NCI-H460 (cell line): ENCODE results near the gene PITPNM1. TPM values are rescaled to one million over a fixed set of nuclear protein-coding genes. Genes with fewer than 3 reads are reported as not detected.
"Not testable (repeated sequence)": the region's sequence is repeated elsewhere in the genome, so short reads cannot be mapped to it uniquely, and the experiment has no call there.

Source experiments
- DNase-seq: peaks from one replicate; pipeline ENCODE4 v3.0.0-alpha.2; 2016; ENCODE audit warnings: low read depth; ENCODE audit errors: extremely low read depth
- total RNA-seq: library from RNA; depleted of rRNA; stranded (reverse); fragments of >200 nt; shearing (Covaris generic); gene quantifications from 2 replicates; pipeline ENCODE4 v1.2.3, GENCODE V29; 2014

The PITPNM1 gene
- total RNA-seq, 1 experiment from 2014 or later = 24.5 TPM

DNA sequence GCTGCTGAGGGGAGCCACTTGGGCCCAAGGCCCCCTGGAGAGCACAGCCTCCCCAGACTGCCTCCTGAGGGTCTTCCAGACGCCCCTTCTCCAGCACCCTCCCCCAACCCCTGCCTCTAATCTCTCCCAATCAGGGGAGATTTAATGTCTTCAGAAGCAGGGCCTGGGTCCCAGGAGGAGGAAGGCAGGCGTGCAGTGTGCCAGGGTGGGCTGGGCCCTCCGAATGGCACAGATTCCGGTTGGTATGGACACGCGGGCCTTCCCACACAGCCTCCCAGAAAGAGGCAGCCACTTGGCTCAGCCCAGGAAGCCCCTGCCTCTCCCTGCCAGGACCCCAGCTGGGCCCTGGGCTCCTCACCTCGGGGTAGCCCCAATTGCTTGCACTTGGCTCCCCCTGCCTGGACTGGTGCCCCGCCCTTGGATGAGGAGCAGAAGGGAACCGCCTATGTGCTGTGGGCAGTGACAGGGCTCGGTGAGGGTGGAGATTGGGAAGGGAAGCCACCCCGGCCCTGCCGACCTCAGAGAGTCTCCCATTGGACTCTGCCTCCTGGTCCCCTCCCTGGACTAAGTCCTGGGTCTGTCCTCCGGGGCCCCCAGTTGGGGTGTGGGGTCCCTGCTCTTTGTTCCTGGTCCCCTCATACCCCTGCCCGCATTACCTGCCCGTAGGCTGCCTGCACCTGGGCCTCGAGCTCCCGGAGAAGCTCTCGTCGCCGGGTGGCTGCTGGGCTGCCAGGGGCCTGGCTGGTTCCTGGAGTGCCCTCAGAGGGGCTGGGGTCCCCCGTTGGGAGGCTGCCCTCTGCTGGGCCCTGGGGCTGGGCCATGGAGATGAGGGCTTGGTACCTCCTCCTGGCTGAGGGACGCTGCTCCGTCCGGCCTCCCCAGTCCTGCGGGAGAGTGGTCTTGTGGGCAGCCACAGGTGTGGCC lies 18.7 kb upstream of the PITPNM1 start:
- DNase-seq = no peak

GRCh38 chr11:67522844-67523555 lies 17.8 kb upstream of the PITPNM1 start, which contains the start of gene CABP2:
TSS of gene CABP2 (minus strand) at chr11:67523446. CDS start at chr11:67523326, 120 bp downstream.
- DNase-seq = no peak

GRCh38 chr11:67522338-67522737 lies 17.2 kb upstream of the PITPNM1 start:
- no peak for DNase-seq

- no peak for DNase-seq
These were observed 16.8 kb upstream of the PITPNM1 start for GRCh38 chr11:67521924-67522323.

- DNase-seq = no peak
These were observed 16.0 kb upstream of the PITPNM1 start for GRCh38 chr11:67520856-67521824.

GRCh38 chr11:67519726-67520125 lies 14.6 kb upstream of the PITPNM1 start:
- no peak for DNase-seq

GRCh38 chr11:67517784-67518552 lies 12.8 kb upstream of the PITPNM1 start:
- DNase-seq = no peak

DNA sequence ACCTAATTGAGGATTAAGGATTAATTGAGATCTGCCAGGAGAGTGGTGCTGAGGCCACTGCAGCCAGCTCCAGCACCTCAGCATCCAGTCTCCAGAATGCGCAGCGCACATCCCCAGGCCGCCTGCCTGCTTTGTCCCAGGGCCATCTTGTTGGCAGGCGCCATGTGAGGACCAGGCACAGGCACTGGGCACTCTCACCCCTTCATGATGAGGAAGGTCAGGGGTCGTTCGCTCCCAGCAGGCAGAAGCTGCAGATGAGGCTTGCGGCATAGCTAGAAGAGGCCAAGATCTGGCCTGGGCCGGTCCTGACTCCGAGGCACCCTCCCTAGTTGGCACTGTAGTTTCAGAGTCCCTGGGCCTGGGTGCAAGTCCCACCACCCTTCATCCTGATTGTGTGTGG lies 11.6 kb upstream of the PITPNM1 start:
- DNase-seq = no peak

DNA sequence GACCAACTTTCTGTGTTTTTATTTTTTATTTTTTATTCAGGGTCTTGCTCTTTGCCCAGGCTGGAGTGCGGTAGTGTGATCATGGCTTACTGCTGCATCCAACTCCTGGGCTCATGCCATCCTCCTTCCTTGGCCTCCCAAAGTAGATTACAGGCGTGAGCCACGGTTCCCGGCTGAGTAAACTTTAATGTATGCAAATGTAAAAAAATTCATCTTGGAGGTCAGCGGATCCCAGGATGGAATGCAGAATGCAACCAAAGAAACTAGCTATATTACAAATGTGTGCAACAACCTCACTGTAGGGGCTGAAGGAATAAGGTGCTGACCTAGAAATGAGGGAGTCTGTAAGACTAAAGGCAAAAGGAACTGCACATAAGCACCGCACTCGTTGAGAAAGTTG lies 9.0 kb upstream of the PITPNM1 start:
- no peak for DNase-seq

DNA sequence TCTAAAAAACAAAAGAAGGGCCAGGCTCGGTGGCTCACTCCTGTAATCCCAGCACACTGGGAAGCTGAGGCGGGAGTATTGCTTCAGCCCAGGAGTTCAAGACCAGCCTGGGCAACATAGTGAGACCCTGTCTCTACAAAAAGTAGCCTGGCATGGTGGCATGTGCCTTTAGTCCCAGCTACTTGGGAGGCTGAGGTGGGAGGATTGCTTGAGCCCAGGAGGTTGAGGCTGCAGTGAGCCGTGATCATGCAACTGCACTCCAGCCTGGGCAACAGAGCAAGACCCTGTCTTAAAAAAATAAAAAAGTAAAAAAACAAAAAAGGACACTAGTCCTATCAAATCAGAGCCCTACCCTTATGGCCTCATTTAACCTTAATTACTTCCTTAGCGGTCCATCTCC lies 6.4 kb upstream of the PITPNM1 start:
- not testable (repeated sequence) for DNase-seq

DNA sequence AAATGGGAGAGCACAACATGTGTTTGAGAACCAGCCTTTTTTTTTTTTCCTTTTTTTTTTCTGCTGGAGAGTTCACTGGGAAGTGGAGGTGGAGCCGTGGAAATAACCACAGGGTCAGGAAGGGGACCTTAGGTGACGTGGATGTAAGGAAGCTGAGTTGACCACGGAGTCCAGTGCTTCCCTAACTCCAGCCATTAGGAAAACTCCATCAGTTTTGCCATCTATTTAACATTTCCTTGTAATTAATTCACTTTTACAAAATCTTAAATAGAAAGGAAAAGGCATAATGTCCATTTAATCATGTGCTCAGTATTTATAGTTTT lies 4.8 kb upstream of the PITPNM1 start:
- DNase-seq = no peak

GRCh38 chr11:67508486-67509121 lies 3.4 kb upstream of the PITPNM1 start:
- DNase-seq = peak; percentile 93

DNA sequence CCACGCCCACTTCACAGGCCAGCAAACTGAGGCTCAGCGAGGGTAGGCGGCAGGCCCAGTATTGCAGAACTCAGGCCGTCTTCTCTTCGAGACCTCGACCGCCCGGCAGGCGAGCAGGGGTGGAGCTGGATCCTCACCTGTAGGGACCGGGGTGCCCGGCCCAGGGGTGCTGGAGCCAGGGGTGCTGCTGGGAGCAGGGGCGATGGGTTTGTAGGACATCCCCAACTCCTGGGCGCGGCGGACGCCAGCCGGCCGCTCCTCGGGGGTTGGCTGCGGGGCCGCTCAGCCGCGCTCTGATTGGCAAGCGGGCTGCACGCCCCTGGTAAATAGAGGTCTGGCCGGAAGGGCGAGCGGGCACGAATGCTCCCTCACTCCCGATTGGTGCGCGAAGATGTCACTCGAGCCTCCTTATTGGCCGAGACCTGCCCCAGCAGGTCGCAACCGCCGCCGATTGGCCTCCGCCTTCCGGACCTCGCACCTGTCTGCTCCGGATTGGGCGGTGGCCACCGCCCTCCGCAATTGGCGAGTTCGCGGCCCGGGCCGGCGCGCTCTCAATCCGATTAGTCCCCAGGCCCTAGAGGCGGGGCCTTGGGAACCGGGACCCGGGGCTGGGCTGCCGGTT lies 2.8 kb upstream of the PITPNM1 start, which contains the start of gene CDK2AP2:
CDK2AP2 (minus strand) TSS at position 299 of the 622 bp plus-strand sequence; CDS start at position 219, 80 bp downstream.
- peak; percentile 97 for DNase-seq

DNA sequence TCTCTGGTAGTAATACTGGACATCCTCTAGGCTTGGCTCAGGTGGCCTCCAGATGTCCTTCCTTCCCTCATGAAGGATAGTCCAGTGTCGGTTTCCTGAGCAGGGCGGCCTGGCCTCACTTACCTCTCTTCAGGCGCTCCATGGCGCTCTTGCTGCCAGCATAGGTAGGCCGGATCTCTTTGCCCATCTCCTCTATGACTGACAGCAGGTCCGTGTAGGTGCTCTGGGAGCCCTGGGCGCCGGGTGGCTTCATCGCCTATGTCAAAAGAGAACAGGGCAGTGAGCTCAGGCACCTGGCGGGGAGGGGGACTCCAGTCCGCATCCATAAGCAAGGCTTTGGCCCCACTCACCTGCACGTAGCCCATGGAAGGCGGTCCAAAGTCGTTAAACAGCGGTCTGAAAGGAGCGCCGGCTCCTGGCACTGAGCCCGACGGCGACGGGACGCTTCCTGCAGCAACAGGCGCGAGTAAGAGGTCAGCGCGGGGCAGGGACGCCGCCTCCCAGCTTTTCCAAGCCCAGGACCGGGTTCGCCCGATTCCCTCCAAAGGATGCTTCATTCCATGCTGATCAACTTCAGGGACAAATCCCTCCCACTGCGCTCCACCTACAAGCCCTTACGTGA lies 2.2 kb upstream of the PITPNM1 start:
- DNase-seq = no peak

- no peak for DNase-seq
These were observed 1.4 kb upstream of the PITPNM1 start for GRCh38 chr11:67506426-67507051.

- DNase-seq = peak; percentile 96
These were observed 638 bp upstream of the PITPNM1 start for GRCh38 chr11:67505605-67506396.
